Testis (tissue), 3 donors: ENCODE results near the gene APBB1IP. TPM values are rescaled to one million over a fixed set of nuclear protein-coding genes. Genes with fewer than 3 reads are reported as not detected.

Experiments
- DNase-seq: peaks from one replicate; pipeline ENCODE4 v3.0.0-alpha.2; 2019
- H3K27ac ChIP-seq, 2 donors: fragments of 200-600 bp; sonication (generic); one replicate each; pipeline ENCODE4 v1.5.1; 2019
- H3K27me3 ChIP-seq: fragments of 200-600 bp; sonication (generic); one replicate; pipeline ENCODE4 v1.5.1; 2019
- H3K36me3 ChIP-seq: fragments of 200-600 bp; sonication (generic); one replicate; pipeline ENCODE4 v1.5.1; 2017; ENCODE audit warnings: low read depth; ENCODE audit errors: missing control alignments
- H3K4me1 ChIP-seq: fragments of 200-600 bp; sonication (generic); one replicate; pipeline ENCODE4 v1.5.1; 2019
- H3K4me3 ChIP-seq, 2 donors: fragments of 200-600 bp; sonication (generic); one replicate each; pipeline ENCODE4 v1.5.1; 2017 to 2019
- H3K9me3 ChIP-seq: fragments of 200-600 bp; sonication (generic); one replicate; pipeline ENCODE4 v1.5.1; 2017
- POLR2A ChIP-seq: fragments of 450-650 bp; IDR thresholded peaks from one replicate; pipeline ENCODE4 v1.6.1; 2017; ENCODE audit warnings: antibody characterized with exemption, mild to moderate bottlenecking, moderate library complexity
- WGBS, 2 donors: methylation state at CpG; one replicate each; pipeline ENCODE4 v1.1.5; 2018; 5-methylcytosine and 5-hydroxymethylcytosine counted together
- intact Hi-C: fragments of 100-400 bp; cut with DNase I; formaldehyde crosslinking; loops from one replicate; pipeline ENCODE4 v1.15.1; 2023; ENCODE audit warnings: low total_unique reads
- polyA plus RNA-seq: library from polyadenylated mRNA; stranded (reverse); fragments of 350-450 nt; fragmentation: Illumina TruSeq; extraction: RNeasy Lipid Tissue Mini Kit (QIAGEN cat#74804); gene quantifications from one replicate; pipeline ENCODE4 v1.2.3, GENCODE V29; 2014; ENCODE audit warnings: low read depth, low replicate concordance; ENCODE audit not compliant: insufficient read depth
- total RNA-seq, 2 donors: library from RNA; depleted of rRNA; stranded (reverse); fragments of >200 nt; gene quantifications; one replicate each; pipeline ENCODE4 v1.2.3, GENCODE V29; 2016
- TF ChIP-seq, protein P1 (sequence below), 3 experiments: fragments of 450-650 bp in 2 of 3; fragments of 200-600 bp in 1 of 3; sonication (generic) in 1 of 3; IDR thresholded peaks; one replicate each; pipeline ENCODE4 v1.5.1; 2016 to 2019; ENCODE audit warnings: antibody characterized with exemption in 3 of 3, mild to moderate bottlenecking in 2 of 3, moderate library complexity in 1 of 3

Gene APBB1IP
- total and polyA plus RNA-seq, 3 donors from 2014 or later: 0.55 to 3.0 (median 2.0) TPM

DNA sequence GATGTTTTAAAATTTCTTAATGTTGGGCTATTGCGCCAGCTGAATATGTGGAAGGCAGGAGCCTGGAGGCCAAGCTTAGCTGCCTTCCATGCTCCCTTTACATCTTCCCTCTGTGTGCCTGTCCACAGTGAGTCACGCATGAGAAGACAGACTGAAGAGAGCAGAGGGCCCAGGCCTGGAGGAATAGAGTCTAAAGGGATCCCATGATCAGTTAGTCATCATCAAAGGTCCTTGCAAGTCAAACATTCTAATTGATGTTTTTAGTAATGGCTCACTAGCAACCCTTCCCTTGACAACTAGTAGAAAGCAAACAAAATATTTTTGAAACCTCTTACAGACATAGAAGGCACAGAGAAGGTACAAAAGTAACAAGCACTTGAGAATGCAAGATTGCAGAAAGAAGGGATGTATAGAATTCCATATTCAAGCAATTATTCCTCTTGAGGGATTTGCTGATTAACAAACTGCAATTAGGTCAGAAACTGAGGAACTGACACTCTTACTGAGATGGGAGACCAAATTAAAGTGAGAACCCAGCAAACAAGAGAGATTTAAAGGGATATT is 30.7 kb upstream of the APBB1IP start:
- Histone ChIP-seq H3K4me3 (no peak overlapping the region), H3K9me3 (no peaks in the 10 kb centered on the region), H3K4me1 (no peaks in the 10 kb centered on the region), H3K27me3 (no peaks in the 10 kb centered on the region), H3K27ac (no peak overlapping the region), H3K36me3 (no peaks in the 10 kb centered on the region)
- TF ChIP-seq POLR2A: no peak
- TF ChIP-seq, protein P1, sequence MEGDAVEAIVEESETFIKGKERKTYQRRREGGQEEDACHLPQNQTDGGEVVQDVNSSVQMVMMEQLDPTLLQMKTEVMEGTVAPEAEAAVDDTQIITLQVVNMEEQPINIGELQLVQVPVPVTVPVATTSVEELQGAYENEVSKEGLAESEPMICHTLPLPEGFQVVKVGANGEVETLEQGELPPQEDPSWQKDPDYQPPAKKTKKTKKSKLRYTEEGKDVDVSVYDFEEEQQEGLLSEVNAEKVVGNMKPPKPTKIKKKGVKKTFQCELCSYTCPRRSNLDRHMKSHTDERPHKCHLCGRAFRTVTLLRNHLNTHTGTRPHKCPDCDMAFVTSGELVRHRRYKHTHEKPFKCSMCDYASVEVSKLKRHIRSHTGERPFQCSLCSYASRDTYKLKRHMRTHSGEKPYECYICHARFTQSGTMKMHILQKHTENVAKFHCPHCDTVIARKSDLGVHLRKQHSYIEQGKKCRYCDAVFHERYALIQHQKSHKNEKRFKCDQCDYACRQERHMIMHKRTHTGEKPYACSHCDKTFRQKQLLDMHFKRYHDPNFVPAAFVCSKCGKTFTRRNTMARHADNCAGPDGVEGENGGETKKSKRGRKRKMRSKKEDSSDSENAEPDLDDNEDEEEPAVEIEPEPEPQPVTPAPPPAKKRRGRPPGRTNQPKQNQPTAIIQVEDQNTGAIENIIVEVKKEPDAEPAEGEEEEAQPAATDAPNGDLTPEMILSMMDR (IDR thresholded peaks at IDR 0.05): no peak
- intact Hi-C loops: no loop called here
- 93 to 97% methylated on average over 2 of the region's 2 CpGs for WGBS, 2 donors
- no peak for DNase-seq

DNA sequence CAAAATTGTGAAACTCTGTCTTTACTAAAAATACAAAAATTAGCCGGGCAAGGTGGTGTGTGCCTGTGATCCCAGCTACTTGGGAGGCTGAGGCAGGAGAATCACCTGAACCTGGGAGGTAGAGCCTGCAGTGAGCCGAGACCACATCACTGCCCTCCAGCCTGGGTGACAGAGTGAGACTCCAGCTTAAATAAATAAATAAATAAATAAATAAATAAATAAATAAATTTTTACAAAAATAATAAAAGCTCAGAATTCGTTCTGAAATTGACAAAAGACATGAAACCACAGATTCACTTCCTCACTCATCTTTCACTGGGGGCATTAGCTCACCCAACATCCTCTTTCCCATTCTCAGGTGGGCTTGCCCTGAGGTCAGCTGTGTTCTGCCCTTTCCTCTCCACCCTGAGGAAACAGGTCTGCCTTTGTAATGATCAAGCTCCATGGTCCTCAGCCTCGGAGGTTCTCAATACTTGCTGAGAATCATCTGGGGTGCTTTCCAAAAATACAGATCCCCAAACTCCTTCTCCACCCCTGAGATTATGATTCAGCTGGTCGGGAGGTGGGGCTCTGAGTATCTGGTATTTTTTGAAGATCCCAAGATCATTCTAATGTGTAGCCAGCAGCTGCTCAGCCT is 29.2 kb upstream of the APBB1IP start:
- TF ChIP-seq, protein P1 (IDR thresholded peaks at IDR 0.05): no peak
- TF ChIP-seq POLR2A: no peak
- H3K36me3 ChIP-seq: no peaks in the 10 kb centered on the region
- intact Hi-C loops: no loop called here
- 82 to 84% methylated on average over 5 of the region's 5 CpGs for WGBS, 2 donors
- no peaks in the 10 kb centered on the region for H3K4me1 ChIP-seq
- H3K27ac ChIP-seq: no peak overlapping the region
- DNase-seq: no peak
- no peak overlapping the region for H3K4me3 ChIP-seq
- no peaks in the 10 kb centered on the region for H3K27me3 ChIP-seq
- no peaks in the 10 kb centered on the region for H3K9me3 ChIP-seq

GRCh38 chr10:26410356-26410755 is 27.8 kb upstream of the APBB1IP start:
- DNase-seq: no peak
- H3K36me3 ChIP-seq: no peaks in the 10 kb centered on the region
- H3K27ac ChIP-seq: no peak overlapping the region
- H3K4me1 ChIP-seq: no peaks in the 10 kb centered on the region
- WGBS, 2 donors: 75 to 86% methylated on average over 6 of the region's 6 CpGs
- intact Hi-C loops: no loop called here
- H3K9me3 ChIP-seq: no peaks in the 10 kb centered on the region
- H3K27me3 ChIP-seq: no peaks in the 10 kb centered on the region
- TF ChIP-seq POLR2A: no peak
- TF ChIP-seq, protein P1 (IDR thresholded peaks at IDR 0.05): no peak
- H3K4me3 ChIP-seq: no peak overlapping the region

DNA sequence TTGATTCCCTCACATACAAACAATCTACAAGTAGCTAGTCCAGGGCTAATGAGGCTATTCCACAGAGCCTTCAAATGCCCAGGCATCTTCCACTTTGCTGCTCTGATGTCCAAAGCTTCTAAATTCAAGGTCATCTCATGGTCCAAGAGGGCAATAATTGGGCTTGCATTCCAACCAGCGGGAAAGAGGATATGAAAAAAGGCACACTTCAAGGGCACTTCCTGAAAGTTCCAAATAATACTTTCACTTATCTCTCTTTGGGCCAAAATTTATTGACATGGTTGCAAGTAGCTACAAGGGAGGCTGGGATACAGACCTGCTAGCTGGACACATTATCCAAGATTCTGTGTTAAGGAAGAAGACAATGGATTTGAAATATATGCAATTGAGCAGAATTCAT is 25.2 kb upstream of the APBB1IP start:
- H3K27me3 ChIP-seq: no peaks in the 10 kb centered on the region
- 32 to 50% methylated on average over 1 of the region's 1 CpG for WGBS, 2 donors
- H3K9me3 ChIP-seq: no peaks in the 10 kb centered on the region
- H3K27ac ChIP-seq: no peak overlapping the region
- DNase-seq: no peak
- intact Hi-C loops: no loop called here
- no peaks in the 10 kb centered on the region for H3K4me1 ChIP-seq
- TF ChIP-seq, protein P1 (IDR thresholded peaks at IDR 0.05): no peak
- no peak for TF ChIP-seq POLR2A
- H3K36me3 ChIP-seq: no peaks in the 10 kb centered on the region
- H3K4me3 ChIP-seq: no peak overlapping the region

DNA sequence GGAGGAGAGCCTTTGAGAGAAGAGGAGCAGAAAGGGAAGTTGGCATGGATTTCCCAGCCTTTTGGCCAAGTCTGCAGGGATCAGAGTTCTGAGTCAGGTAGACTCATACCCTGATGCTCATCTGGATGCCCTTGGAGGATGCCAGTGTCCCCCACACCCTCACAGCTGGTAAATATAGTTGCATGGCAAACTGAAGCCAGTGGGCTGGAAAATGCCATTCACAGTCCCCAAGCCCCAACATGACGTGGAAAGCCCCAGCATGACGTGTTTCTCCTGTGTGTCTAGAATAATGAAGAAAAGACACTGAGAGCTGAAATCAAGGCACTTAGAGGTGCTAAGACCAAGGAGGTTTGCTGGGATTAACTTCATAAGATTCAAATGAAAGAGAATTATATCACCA is 24.8 kb upstream of the APBB1IP start:
- H3K4me1 ChIP-seq: no peaks in the 10 kb centered on the region
- TF ChIP-seq POLR2A: no peak
- TF ChIP-seq, protein P1 (IDR thresholded peaks at IDR 0.05): no peak
- DNase-seq: no peak
- no peak overlapping the region for H3K4me3 ChIP-seq
- H3K36me3 ChIP-seq: no peaks in the 10 kb centered on the region
- 79 to 81% methylated on average over 2 of the region's 2 CpGs for WGBS, 2 donors
- H3K27me3 ChIP-seq: no peaks in the 10 kb centered on the region
- H3K9me3 ChIP-seq: no peaks in the 10 kb centered on the region
- H3K27ac ChIP-seq: no peak overlapping the region
- intact Hi-C loops: no loop called here
